Epithelial cell of prostate (primary cell): ENCODE data around the gene FRA10AC1.

Experiments used
- DNase-seq: peaks from one replicate; pipeline ENCODE4 v3.0.0-alpha.2; 2011; ENCODE audit warnings: low read depth, low spot score
- H3K27ac ChIP-seq: fragments of 450-650 bp; 2 replicates; pipeline ENCODE4 v1.5.1; 2017; ENCODE audit warnings: mild to moderate bottlenecking

The FRA10AC1 gene, protein sequence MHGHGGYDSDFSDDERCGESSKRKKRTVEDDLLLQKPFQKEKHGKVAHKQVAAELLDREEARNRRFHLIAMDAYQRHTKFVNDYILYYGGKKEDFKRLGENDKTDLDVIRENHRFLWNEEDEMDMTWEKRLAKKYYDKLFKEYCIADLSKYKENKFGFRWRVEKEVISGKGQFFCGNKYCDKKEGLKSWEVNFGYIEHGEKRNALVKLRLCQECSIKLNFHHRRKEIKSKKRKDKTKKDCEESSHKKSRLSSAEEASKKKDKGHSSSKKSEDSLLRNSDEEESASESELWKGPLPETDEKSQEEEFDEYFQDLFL

DNA sequence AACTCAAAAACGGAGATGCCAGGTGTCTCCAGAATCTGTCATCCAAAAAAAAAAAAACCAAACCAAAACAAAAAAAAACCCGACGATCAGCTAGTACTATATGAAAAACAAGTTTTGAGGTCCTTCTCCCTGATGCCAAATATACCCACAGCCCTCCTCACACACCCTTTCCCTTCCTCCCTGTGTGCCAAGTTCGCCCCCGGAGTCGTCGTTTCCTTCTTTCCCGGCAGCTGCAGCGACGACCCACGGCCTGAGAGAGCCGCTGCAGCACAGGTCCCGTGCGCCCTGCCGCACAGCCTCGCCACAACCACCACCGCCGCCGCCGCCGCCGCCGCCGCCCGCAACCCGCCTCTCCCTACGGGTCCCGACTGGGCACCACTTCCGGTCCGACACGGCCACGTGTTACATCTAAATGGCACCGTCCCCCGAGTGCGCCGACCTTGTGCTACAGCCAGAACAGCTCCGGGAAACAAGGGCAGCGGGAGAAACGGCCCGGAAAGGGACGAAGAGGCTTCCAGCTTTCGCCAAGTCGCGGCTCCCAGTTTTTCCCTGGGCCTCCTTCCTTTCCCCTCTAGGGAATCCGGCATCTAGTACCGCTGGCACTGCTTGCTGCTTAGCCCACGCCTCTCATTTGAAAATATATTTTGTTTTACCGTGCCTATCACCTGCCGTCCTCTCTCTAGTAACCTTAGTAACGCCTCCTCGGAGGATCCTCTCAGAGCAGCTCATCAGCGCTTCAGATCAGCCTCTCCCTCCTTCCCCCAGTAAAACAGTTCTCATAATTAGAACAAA, at the start of gene FRA10AC1:
Gene FRA10AC1 (minus strand): TSS at position 383 of the 792 bp plus-strand sequence. CDS start 2,486 bp downstream, outside the sequence.
- DNase-seq, result peak; percentile 67
- H3K27ac ChIP-seq, result peak within 1 kb of the TSS; percentile 83

DNA sequence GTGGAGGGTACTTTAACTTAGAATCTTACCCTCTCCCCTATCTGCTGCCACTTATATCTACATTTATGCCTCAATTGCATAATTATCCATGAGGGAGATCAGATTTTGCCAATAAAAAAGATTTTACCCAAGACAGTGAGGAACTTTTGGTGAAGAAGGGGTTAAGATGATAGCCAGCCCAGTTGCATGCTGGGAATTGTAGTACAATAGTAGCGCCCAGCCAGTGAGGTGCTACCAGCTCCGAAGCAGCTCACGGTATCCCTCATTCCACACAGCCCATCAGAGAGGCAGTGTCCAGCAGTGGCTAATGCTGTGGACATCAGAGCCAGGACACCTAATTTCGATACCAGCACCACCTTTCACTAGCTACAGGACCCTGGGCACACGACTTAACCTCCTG, 49.4 kb upstream of the FRA10AC1 start:
- no peak overlapping the region for H3K27ac ChIP-seq
- DNase-seq, result no peak

DNA sequence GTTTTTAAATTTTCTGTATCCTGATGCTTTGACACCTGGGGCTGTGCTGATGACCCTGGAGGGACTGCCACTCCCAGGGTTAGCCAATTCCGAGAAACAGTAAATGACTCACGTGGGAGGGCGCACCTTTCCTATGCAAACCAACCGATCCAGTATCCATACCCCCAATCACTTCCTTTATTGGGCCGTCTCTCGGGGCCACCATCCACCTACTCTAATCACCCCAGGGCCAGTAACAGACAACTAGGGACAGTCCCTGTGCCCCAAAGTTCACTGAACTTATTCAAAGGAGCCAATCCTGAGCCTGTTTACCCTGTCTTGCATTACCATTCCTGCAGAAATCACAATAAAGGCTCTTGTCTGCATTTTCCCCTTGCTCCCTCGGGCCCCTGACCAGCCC, 48.7 kb upstream of the FRA10AC1 start:
- DNase-seq, result no peak
- H3K27ac ChIP-seq, result no peak overlapping the region

DNA sequence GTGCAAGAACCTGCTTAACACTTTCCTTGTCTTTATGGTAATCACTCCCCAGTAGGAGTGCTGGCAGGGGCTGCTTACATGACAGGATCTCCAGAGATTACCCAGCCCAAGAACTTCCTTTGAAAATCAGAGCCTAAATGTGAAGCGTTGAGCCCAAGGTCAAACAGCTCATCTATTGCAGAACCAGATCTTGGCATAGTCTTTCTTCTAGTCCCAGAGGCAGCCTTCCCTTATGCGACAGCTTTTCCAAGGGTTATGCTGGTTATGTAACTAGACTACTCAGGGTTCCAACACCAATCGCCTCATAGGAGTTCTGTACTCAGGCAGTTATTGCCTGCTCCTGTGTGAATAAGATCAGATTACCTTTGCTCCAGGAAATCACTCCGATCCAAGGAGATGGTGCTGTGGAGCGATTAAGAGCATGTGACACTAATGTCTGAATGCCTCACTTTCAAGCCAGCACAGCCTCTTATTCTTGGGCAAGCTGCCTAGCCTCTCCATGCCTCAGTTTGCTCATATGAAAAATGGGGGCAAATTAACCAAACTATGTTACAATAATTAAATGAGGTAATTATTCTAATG, 46.9 kb upstream of the FRA10AC1 start:
- H3K27ac ChIP-seq, result no peak overlapping the region
- DNase-seq, result no peak

DNA sequence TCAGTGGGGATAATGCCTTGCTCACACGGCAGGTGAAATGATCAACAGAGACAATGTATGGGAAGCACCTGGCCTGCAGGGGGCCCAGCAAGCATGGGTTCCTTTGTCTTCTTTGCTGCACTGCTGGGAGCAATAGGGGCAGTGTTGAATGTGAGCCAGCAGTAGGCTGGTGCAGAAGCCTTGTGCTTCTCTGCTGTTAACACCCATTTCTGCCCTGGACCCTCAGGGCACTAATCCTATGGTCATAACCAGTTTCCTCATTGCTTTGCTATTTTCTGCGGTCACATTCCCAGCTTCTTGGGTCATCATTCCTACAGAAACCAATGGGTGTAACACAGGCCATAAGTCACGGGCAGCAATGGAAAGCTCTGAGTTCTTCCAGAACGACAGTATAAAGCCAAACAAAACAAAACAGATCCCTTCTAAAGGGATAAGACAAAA, 44.5 kb upstream of the FRA10AC1 start:
- no peak for DNase-seq
- no peak overlapping the region for H3K27ac ChIP-seq

GRCh38 chr10:93745408-93746065, 43.1 kb upstream of the FRA10AC1 start:
- no peak overlapping the region for H3K27ac ChIP-seq
- DNase-seq, result no peak

- H3K27ac ChIP-seq, result no peak overlapping the region
- no peak for DNase-seq
Measured at GRCh38 chr10:93742633-93743349, 40.4 kb upstream of the FRA10AC1 start.

DNA sequence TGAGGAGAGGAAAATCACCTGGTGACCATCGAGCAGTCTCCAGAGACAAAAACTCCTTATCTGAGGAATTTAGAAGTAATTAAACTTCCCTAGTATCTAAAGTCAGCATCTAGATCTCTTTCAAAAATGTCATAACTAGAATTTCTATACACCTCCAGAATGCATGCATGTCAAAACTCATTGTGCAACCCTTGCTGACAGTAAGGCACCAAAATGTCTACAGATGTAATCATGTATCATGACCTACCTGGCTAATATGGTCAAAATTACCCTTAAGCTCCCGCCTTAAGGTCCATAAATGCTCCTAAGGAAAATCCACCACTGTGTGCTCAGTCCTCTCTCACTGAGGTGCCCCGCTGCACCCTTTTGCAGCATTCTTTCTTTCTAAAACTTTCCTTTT, 39.0 kb upstream of the FRA10AC1 start:
- DNase-seq, result no peak
- no peak overlapping the region for H3K27ac ChIP-seq

DNA sequence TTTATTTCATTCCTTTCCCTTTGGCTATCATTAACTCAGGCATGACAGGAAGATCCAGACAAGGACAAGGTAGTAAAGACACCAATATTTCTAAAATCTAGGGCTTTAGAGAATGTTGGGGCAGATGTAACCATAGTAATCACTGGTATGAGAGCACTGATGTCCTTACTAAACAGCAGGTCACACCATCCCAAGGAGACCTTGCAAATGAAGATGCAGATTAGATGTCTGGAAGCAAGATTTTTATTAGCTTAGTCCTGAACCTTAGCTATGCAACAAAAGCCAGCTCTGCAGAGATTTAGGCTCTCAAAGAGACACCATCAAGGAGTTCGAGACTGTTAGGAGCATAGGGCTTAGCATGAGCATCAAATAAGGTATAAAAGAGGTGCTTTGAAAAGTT, 23.6 kb upstream of the FRA10AC1 start:
- no peak overlapping the region for H3K27ac ChIP-seq
- DNase-seq, result no peak

- DNase-seq, result no peak
Measured at GRCh38 chr10:93723153-93723552, 20.8 kb upstream of the FRA10AC1 start.

DNA sequence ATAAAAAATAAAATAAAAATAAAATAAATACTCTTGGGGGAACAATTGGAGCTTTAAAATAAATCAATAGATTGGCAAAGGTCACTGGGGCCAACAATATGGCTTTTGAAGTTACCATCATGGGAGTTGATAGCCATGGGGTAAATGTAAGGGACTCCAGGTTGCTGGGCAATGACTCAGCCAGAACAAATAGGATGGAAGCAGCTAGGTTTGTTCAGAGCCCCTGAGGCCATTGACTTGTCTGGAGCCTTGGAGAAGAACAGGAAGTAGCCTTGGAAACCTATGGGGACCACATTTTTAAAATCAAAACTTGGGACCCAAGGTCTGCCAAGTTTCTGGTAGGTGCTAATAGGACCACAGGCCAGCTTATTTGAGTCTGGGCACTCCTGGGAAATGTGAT, 20.2 kb upstream of the FRA10AC1 start:
- no peak overlapping the region for H3K27ac ChIP-seq

More at GRCh38 chr10:93723153-93723552, 20.8 kb upstream of the FRA10AC1 start:
- no peak overlapping the region for H3K27ac ChIP-seq

DNA sequence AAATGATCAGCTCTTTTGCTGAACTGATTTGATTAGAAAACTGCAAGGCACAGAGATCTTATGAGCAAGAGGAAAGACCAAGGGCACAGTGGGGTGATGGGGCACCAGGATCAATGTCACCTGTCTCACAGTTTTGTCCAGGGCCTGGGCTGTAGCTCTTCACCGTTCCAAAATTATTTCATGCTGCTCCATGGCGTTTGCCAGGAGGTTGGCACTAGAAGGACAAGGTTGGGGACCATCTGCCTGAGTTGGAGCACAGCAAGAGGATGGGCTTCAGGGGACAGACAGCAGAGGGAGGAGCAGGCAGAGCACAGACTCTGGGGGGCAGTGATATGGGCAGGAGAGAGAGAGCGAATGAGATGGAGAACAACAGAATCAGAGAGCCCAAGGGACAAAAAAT, 17.5 kb upstream of the FRA10AC1 start:
- DNase-seq, result no peak
- H3K27ac ChIP-seq, result no peak overlapping the region

More for the DNA sequence above, 20.2 kb upstream of the FRA10AC1 start:
- no peak for DNase-seq

- H3K27ac ChIP-seq, result no peak overlapping the region
- no peak for DNase-seq
Measured at GRCh38 chr10:93718937-93719725, 16.7 kb upstream of the FRA10AC1 start.

- H3K27ac ChIP-seq, result no peak overlapping the region
- no peak for DNase-seq
Measured at GRCh38 chr10:93716766-93717165, 14.4 kb upstream of the FRA10AC1 start.

GRCh38 chr10:93715345-93715744, 13.0 kb upstream of the FRA10AC1 start:
- H3K27ac ChIP-seq, result no peak overlapping the region
- no peak for DNase-seq

- no peak for DNase-seq
- no peak overlapping the region for H3K27ac ChIP-seq
Measured at GRCh38 chr10:93712593-93712992, 10.2 kb upstream of the FRA10AC1 start.

GRCh38 chr10:93711891-93712290, 9.5 kb upstream of the FRA10AC1 start:
- no peak for DNase-seq
- no peak overlapping the region for H3K27ac ChIP-seq

- no peak for DNase-seq
- no peak overlapping the region for H3K27ac ChIP-seq
Measured at GRCh38 chr10:93710333-93710909, 8.0 kb upstream of the FRA10AC1 start.

- no peak for DNase-seq
- no peak overlapping the region for H3K27ac ChIP-seq
Measured at GRCh38 chr10:93707623-93708022, 5.2 kb upstream of the FRA10AC1 start.
